ENCODE results near the gene PABPC5.

Gene PABPC5

GRCh38 chrX:91434351-91435168, at the start of gene PABPC5:
Gene PABPC5, plus strand, starts transcription at chrX:91434839. Its CDS starts 739 bp downstream, at chrX:91435578.
- DNase-seq: peak; percentile 5

DNA sequence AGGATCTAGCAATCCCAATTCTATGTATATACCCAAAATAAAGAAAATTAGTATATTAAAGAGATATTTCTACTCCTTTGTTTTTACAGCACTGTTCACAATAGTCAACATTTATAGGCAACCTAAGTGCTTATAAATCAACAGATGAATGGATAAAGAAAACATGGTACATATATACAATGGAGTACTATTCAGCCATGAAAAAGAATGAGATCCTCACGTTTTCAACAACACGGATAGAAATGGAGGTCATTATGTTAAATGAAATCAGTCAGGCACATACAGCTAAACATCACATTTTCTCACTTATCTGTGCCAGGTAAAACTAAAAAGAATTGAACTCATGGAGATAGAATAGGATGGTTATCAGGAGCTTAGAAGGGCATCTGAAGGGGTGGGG, 45.6 kb upstream of the PABPC5 start:
- no peak for DNase-seq

GRCh38 chrX:91414713-91415112, 19.9 kb upstream of the PABPC5 start:
- no peak for DNase-seq

DNA sequence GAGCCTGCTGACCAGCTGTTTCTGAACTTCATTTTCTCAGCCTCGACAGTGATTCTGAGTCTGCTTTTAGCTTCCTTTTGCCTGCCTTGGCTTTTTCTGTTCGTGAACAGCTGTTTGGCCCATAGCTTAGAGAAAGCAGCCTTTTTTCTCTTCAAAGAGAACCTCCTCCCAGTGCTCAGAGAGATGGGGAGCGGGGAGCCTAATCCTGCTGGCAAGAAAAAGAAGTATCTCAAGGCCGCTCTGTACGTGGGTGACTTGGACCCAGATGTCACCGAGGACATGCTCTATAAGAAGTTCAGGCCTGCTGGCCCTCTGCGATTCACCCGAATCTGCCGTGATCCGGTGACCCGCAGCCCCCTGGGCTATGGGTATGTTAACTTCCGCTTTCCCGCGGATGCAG, 756 bp downstream of the PABPC5 start:
- no peak for DNase-seq
